DOHH2 (cell line): ENCODE data around the gene P4HTM.

Source experiments
- CTCF ChIP-seq: fragments of 200-600 bp; sonication (generic); IDR thresholded peaks from one replicate; pipeline ENCODE4 v1.5.1; 2014; ENCODE audit warnings: antibody characterized with exemption, mild to moderate bottlenecking, low read depth, low read length; ENCODE audit not compliant: poor library complexity, severe bottlenecking
- EZH2phosphoT487 ChIP-seq: fragments of 200-600 bp; sonication (generic); IDR thresholded peaks from 2 replicates; pipeline ENCODE4 v1.6.1; 2017; ENCODE audit warnings: borderline replicate concordance, mild to moderate bottlenecking, antibody characterized with exemption, low read length, moderate library complexity, mixed read lengths

- TF ChIP-seq CTCF (no peak), EZH2phosphoT487 (no peak)
These were observed 29.9 kb downstream of the P4HTM start for GRCh38 chr3:49019941-49020329.
